ENCODE measurements around the gene PLCG1.

Gene PLCG1

GRCh38 chr20:41178904-41179432 lies 41.6 kb downstream of the PLCG1 start:
- DNase-seq, result no peak

GRCh38 chr20:41179961-41180360 lies 42.6 kb downstream of the PLCG1 start:
- no peak for DNase-seq

GRCh38 chr20:41180599-41181333 lies 43.4 kb downstream of the PLCG1 start:
- no peak for DNase-seq

- no peak for DNase-seq
These were observed 44.2 kb downstream of the PLCG1 start for GRCh38 chr20:41181567-41181966.

GRCh38 chr20:41182296-41183212 lies 45.2 kb downstream of the PLCG1 start:
- no peak for DNase-seq

- no peak for DNase-seq
These were observed 46.0 kb downstream of the PLCG1 start for GRCh38 chr20:41183391-41183790.

GRCh38 chr20:41183831-41184230 lies 46.5 kb downstream of the PLCG1 start:
- no peak for DNase-seq

- no peak for DNase-seq
These were observed 47.8 kb downstream of the PLCG1 start for GRCh38 chr20:41185013-41185757.

- DNase-seq, result no peak
These were observed 50.3 kb downstream of the PLCG1 start for GRCh38 chr20:41187668-41188067.

- no peak for DNase-seq
These were observed 54.5 kb downstream of the PLCG1 start for GRCh38 chr20:41191562-41192500.

- DNase-seq, result no peak
These were observed 55.2 kb downstream of the PLCG1 start for GRCh38 chr20:41192575-41192974.

- no peak for DNase-seq
These were observed 59.4 kb downstream of the PLCG1 start for GRCh38 chr20:41196653-41197225.

- no peak for DNase-seq
These were observed 61.1 kb downstream of the PLCG1 start for GRCh38 chr20:41198443-41198842.

- no peak for DNase-seq
These were observed 63.3 kb downstream of the PLCG1 start for GRCh38 chr20:41200446-41201202.

GRCh38 chr20:41201760-41202159 lies 64.4 kb downstream of the PLCG1 start:
- no peak for DNase-seq

- DNase-seq, result no peak
These were observed 65.1 kb downstream of the PLCG1 start for GRCh38 chr20:41202426-41202825.

GRCh38 chr20:41203660-41204059 lies 66.3 kb downstream of the PLCG1 start:
- no peak for DNase-seq

- no peak for DNase-seq
These were observed 67.2 kb downstream of the PLCG1 start for GRCh38 chr20:41204304-41205265.

GRCh38 chr20:41205313-41205712 lies 68.0 kb downstream of the PLCG1 start:
- no peak for DNase-seq
